ENCODE measurements around the gene STIL.

DNA sequence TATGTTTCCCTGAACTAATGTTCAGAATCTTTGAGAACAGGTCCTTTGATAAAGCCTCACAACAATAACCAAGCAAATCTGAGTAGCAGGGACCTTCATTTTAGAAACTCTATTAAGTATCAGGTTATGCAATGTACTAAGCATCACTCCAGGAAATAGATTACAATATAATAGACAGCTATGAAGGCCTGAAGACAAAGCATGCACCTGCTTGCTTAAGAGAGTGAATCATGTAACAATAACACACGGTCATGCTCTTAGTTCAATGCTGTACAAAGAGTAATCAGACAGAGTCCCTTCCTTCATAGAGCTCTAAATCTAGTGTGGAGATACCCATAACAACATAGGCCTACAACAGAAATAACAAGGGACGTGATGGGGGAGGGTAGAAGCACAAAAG is 11.6 kb upstream of the STIL start:
- TF ChIP-seq ATF3 (IDR thresholded peaks at IDR 0.05), result no peak
- TF ChIP-seq, protein P1, sequence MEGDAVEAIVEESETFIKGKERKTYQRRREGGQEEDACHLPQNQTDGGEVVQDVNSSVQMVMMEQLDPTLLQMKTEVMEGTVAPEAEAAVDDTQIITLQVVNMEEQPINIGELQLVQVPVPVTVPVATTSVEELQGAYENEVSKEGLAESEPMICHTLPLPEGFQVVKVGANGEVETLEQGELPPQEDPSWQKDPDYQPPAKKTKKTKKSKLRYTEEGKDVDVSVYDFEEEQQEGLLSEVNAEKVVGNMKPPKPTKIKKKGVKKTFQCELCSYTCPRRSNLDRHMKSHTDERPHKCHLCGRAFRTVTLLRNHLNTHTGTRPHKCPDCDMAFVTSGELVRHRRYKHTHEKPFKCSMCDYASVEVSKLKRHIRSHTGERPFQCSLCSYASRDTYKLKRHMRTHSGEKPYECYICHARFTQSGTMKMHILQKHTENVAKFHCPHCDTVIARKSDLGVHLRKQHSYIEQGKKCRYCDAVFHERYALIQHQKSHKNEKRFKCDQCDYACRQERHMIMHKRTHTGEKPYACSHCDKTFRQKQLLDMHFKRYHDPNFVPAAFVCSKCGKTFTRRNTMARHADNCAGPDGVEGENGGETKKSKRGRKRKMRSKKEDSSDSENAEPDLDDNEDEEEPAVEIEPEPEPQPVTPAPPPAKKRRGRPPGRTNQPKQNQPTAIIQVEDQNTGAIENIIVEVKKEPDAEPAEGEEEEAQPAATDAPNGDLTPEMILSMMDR (IDR thresholded peaks at IDR 0.05; ENCODE audit: low read depth, low read length, missing input control), result no peak
- no peak for TF ChIP-seq EGR1 (IDR thresholded peaks at IDR 0.05; ENCODE audit: low read depth in 2 of 2)
- TF ChIP-seq, protein P2, sequence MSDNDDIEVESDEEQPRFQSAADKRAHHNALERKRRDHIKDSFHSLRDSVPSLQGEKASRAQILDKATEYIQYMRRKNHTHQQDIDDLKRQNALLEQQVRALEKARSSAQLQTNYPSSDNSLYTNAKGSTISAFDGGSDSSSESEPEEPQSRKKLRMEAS (IDR thresholded peaks at IDR 0.05), result no peak
- no peak for TF ChIP-seq REST (IDR thresholded peaks at IDR 0.05)
- TF ChIP-seq RAD21 (IDR thresholded peaks at IDR 0.05), result no peak
- TF ChIP-seq HNF4G (IDR thresholded peaks at IDR 0.05), result no peak
- TF ChIP-seq TAF1 (conservative IDR thresholded peaks at IDR 0.05), result no peak
- no peak for TF ChIP-seq JUND (IDR thresholded peaks at IDR 0.05)
- no peak for TF ChIP-seq YY1 (IDR thresholded peaks at IDR 0.05)
- no peak for TF ChIP-seq RXRA (IDR thresholded peaks at IDR 0.05)

Data from liver (tissue), 3 donors.